Sciatic nerve (tissue), 2 donors: ENCODE results near the gene TMEFF1. TPM values are rescaled to one million over a fixed set of nuclear protein-coding genes. Genes with fewer than 3 reads are reported as not detected.
"Not testable (repeated sequence)": the region's sequence is repeated elsewhere in the genome, so short reads cannot be mapped to it uniquely, and the experiment has no call there.

Experiments
- ATAC-seq: fragments of 200-7000 bp; cut with Tn5 transposase; one replicate; pipeline ENCODE4 v1.9.1; 2020; ENCODE audit warnings: mild to moderate bottlenecking, moderate library complexity
- DNase-seq: peaks from one replicate; pipeline ENCODE4 v3.0.0-alpha.2; 2020; ENCODE audit warnings: low spot score
- intact Hi-C: fragments of 100-400 bp; cut with DNase I; formaldehyde crosslinking; loops from one replicate; pipeline ENCODE4 v1.14.2; 2022
- total RNA-seq: library from RNA; stranded (reverse); fragmentation: NEBNext Ultra II Directional; extraction: Animal tissue kit (Norgen Biotek cat#: 25700); gene quantifications from one replicate; pipeline ENCODE4 v1.2.1, GENCODE V29; 2021
- donor health status: DM: no; HTN: no; CAD: no.
- donor health status: DM: no; HTN: no; CAD: no.

TMEFF1 gene, protein sequence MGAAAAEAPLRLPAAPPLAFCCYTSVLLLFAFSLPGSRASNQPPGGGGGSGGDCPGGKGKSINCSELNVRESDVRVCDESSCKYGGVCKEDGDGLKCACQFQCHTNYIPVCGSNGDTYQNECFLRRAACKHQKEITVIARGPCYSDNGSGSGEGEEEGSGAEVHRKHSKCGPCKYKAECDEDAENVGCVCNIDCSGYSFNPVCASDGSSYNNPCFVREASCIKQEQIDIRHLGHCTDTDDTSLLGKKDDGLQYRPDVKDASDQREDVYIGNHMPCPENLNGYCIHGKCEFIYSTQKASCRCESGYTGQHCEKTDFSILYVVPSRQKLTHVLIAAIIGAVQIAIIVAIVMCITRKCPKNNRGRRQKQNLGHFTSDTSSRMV
- 1.5 TPM for total RNA-seq

DNA sequence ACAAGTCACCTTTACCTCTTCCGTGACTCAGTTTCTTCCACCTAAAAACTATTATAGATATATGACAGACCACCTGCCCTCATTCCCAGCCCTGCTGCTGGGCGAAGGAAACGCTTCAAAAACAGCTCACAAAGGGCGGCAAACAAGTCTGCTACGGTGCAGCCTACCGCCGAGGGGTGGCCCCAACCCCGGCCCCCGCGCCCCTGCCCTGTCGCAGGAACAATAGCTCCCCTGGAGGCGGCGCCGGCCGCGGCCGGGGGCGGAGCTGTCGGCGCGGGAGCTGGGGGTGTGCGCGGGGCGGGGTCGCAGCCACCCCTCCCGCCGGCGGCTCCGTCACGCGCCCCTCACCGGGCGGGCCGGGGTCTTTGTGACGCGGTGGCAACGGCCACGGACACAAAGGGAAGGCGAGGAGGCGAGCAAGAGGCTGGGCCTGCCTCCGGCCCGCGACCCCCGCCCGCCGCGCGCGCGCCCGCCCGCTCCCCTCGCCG is at the start of gene TMEFF1:
TMEFF1 (plus strand) TSS at position 362 of the 488 bp plus-strand sequence. CDS start 396 bp downstream, outside the sequence.
- DNase-seq, result no peak
- intact Hi-C loops, result no loop called here
- ATAC-seq, result peak; percentile 55

DNA sequence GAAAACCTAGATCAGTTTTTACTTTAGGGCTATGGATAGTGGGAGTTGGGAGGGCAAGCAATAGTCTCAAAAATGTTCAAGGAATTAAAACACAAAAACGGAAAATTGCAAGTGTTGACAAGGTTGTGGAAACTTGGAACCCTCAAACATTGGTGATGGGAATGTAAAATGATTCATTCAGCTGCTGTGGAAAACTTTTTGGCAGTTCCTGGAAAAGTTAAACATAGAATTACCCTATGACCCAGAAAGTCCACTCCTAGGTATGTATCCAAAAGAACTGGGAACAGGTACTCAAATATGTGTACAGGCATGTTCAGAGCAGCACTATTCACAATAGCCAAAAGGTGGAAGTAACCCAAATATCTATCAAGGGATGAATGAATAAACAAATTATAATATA is 47.2 kb upstream of the TMEFF1 start:
- intact Hi-C loops, result no loop called here
- ATAC-seq (no peak), DNase-seq (no peak)

DNA sequence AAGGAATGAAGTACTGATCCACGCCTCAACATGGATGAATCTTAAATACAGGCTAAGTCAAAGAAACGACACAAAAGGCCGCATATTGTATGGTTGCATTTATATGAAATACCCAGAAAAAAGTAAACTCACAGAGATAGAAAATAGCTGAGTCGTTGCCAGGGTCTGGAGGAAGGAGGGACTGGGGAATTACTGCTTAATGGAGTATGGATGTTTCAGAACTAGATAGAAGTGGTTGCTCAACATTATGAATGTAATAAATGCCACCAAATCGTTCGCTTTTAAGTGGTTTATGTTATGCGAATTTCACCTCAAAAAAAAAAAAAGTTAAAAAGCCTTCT is 46.8 kb upstream of the TMEFF1 start:
- DNase-seq, result no peak
- intact Hi-C loops, result no loop called here
- ATAC-seq, result no peak

DNA sequence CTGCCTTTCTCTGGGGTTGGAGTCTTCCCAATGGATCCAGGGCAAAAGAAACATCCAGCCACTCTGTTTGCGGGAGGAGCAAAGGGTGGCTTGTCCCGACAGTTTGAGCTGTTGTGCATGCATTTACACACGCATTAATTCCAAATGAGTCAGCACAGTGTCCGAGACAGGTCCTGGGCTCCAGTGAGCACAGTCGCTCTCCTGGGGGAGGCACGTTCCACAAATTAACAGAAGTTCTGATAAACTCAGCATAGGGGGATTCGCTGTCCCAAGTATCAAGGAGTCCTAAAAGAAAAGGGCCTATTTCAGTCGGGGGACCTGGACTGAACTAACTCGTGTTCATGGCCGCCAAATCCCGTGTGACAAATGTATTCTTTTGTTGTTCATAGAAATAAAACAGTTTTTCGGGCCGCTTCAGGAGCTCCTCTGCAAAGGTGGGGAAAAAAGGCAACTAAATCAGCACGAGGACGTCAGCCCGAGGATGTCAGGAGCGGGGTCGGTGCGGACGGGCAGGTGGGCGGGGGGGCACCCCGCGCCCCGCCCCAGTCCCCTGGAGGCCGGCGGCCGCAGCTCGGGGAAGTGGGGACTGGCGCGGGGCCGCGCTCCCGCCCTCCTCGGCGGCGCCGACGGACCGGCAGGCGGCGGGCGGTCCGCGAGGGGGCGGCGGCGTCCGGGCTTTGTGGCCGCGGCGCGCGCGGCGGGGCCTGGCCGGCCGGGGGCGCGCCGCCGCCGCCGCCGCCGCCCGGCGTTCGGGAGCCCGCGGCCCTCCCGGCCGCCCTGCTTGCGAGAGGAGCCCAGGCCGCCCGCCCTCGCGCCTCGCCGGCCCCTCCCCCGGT is 46.2 kb upstream of the TMEFF1 start, which contains the start of gene MSANTD3:
MSANTD3 (plus strand) TSS at position 614 of the 836 bp plus-strand sequence. CDS start 14,796 bp downstream, outside the sequence.
- DNase-seq (peak; percentile 71), ATAC-seq (peak; percentile 76)
- intact Hi-C loops, result no loop called here

DNA sequence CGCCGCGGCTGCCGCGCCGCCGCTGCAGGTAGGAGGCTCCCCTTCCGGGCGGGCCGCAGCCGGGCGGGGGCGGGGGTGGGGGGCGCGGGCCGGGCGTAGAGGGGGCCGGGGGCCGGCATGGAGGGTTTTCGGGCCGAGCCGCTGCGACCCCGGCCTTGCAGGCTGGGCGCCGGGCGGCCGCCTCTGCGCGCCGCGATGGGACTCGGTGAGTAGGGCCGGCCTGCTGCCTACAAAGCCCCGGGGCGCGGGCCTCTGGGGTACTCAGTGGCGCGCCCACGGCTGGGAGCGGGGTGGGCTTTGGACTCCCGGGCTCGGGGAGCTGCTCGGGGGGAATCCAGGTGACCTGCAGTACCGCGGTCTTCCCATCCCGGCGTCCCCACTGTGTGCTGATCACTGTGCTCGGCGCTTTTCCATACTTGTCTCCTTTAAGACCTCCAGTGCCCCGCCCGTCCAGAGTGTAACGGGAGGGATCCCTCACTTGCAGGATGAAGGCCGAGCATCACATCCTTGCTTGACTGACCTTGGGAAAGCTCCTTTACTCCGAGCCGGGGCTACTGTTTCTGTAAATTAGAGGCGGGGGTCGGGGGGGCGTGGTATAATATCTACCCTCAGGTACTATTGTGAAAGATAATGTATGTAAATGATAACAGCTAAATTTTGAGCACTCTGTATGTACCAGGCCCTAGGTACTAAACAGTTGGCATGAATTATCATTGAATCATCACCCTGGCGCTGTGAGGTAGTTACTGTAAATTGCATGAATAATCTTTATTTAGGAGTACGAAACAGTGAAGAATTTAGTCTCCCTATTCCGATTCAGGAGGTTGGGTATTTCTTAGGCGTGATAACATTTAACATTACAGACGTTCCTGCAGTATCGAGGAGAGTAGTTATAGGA is 45.3 kb upstream of the TMEFF1 start:
- intact Hi-C loops, result no loop called here
- DNase-seq (peak; percentile 67), ATAC-seq (peak; percentile 72)

DNA sequence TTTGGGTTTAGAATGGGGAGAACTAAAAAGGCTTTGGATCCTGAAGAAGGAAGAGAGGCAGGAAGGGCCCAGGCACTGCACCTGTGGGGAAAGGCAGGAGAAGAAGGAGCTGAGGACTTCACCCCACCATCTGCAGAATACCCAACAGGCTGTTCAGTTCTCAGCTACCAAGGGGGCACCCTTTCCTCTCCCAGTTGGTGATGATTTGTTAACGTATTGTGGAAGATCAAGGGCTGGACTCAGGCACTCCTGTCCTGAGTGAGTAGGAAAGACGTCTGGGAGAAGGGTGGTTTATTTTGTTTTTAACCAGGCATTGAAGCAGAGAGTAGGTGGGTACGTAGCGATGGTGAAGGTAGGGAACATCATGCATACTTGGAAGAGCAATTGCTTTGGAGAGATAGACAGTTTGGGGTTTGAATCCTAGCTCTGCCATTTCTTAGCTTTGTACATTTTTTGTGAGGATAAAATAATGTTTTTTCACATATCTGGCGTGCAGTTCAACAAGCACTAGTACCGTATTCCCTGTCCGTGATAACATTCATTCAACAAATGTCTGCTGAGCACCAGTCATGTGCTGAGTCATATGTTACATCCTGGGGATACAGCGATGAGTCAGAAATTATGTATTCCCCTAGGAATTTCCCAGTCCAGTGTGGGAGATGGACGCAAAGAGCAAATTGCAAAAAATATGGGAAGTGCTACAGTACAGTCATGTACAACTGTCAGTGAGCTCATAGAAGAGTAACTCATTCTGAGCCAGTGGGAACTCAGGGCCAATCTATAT is 43.9 kb upstream of the TMEFF1 start:
- intact Hi-C loops, result no loop called here
- DNase-seq (no peak), ATAC-seq (peak; percentile 58)

DNA sequence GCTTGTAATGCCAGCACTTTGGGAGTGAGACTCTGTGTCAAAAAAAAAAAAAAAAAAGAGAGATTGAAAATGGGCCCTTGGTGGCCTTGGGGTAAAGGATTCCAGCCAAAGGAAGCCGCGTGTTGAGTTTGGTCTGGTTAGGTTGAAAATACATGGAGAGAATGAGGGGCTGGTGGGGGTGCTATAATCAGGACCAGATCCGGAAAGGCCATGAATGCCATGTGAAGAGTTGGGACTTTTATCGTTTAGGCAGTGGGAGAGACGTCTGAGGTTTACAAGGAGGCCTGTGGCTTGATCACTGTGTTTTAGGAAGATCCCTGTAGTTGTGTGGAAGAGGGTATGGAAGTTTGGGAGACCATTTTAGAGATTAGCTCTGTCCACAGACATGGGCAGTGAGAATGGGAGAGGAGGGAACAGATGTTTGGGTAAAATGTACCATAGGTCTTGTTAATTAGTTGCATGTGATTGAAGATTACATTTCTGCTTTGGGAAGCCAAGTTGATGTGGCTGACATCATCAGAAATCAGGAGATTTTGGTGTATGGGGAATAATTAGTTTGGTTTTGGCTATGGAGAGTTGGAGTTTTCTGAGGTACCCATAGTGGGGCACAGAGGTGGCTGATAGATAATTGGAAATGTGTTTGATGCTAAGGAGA is 42.5 kb upstream of the TMEFF1 start:
- no peak for DNase-seq
- no peak for ATAC-seq
- intact Hi-C loops, result no loop called here

DNA sequence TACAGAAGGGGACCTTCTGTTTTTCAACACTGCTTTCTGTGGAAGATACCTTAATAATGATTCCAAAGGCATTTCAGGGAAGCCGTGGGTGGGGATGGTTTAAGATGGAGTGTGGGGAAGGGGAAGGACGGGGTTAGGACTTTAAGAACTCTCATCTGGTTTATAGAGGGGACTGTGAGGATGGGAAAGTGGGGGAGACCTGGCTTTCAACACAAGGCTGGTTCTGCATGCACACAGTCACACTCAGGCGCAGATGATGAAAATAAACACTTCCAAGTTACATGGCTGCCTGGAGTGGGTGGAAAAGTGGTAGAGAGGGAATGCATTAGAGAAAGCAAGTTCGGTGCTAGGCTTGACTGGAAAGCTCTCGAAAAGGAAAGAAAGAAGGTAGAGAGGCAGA is 41.1 kb upstream of the TMEFF1 start:
- intact Hi-C loops, result no loop called here
- no peak for DNase-seq
- ATAC-seq, result no peak

DNA sequence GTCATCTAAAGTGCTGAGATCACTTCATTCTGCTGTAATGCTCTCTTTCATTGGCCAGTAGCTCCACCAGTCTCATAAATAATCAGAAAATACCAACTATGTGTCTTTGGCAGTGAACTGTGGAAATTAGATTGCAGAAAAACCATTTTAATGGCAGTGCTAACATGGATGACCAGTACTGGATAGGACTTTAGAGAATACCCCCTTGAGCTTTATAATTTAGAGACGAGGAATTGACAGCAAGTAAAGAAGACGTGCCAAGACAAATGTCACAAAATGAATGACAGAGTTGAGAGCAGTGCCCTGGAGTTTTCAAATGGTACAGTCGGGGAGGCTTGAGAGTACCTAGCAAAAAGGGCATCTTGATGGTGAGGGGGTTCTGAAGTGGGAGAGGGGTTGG is 40.2 kb upstream of the TMEFF1 start:
- intact Hi-C loops, result no loop called here
- ATAC-seq, result no peak
- no peak for DNase-seq

DNA sequence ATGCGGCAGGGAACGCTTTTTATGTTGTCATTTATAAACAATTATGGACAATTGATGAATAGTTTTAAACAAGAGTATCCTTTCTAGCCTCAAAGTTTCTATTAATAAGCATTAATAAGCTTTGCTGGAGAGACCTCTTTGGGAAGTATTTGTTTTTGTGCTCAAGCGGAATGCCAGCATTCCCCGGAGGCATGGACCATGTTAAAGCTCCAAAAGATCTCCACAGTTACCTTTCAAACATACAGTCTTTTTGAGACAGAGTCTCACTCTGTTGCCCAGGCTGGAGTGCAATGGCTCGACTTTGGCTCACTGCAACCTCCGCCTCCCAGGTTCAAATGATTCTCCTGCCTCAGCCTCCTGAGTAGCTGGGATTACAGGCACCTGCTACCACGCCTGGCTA is 36.4 kb upstream of the TMEFF1 start:
- ATAC-seq (no peak), DNase-seq (no peak)
- intact Hi-C loops, result no loop called here

DNA sequence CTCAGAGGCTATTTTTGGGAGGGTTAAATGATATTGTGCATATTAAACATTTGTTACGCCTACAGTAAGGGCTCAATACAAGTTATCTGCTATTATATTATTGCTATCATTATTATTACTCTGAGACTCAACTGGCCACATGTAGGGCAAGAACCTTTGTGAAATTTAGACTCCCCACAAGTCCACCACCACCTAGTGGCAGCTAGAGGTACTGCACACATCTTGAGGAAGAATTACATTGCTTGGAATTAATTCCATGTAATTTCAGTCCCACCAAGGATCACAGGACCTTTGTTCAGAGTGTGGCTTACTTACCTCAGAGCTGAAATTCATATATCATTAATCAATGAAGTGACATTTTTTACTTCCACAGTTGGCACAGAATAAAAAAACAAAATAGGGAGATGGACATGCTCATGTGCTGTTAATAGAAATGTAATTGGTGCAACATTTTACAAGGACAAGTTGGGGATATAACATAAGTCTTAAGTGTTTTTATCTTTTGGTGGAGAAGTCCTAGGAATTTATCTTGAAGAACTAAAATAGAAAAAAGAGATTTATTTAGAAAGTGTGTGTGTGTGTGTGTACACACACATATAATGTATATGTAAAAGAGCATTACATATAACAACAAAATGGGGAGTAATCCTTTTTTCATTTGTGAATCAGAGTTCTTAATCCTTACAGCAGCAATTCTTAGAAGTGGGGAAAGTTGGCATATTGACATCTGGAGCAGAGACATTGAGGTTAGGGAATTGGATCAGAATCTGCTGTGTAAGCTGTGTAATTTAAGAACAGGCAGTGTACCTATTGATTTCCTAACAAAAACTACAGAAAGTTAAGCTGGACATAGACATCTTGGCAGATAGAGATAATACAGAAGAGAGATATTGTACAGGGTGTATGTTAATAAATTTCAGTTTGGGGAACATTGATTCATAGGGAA is 34.8 kb upstream of the TMEFF1 start:
- DNase-seq, result peak; percentile 84
- intact Hi-C loops, result no loop called here
- peak; percentile 50 for ATAC-seq

DNA sequence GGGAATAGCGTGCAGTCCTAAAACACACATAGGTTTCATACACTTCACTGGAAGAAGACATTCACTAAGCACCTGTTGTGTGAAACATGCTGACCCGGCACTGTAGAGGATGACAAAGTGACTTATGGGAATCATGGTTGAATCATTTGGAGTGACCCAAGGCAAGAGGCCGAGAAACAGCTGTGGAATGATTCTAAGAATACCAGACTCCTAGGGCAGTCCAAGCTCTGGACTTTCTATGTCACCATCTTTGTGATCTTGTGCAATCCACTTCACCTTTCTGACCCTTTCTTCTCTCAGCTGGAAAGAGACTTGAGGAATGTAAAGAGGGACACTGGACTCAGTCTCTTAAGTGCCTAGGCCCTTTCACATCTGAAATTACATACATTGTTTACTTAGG is 32.9 kb upstream of the TMEFF1 start:
- intact Hi-C loops, result loop anchor here (5.0 kb wide), 1 partner anchor 278 kb away; no protein-coding TSS in a partner anchor
- ATAC-seq (peak; percentile 15), DNase-seq (no peak)

DNA sequence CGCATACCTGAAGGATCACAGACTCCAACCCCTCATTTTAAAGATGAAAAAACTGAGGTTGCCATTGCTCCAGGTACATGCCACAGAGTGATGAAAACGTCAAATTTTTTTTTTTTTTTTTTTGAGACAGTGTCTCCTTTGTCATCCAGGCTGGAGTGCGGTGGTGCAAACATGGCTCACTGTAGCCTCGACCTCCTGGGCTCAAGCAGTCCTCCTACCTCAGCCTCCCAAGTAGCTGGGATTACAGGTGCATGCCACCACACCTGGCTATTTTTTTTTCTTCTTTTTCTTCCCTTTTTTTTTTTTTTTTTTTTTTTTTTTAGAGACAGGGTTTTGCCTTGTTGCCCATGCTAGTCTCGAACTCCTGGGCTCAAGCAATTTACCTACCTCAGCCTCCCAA is 32.5 kb upstream of the TMEFF1 start:
- intact Hi-C loops, result loop anchor here (5.0 kb wide), 1 partner anchor 278 kb away; no protein-coding TSS in a partner anchor
- not testable (repeated sequence) for ATAC-seq

DNA sequence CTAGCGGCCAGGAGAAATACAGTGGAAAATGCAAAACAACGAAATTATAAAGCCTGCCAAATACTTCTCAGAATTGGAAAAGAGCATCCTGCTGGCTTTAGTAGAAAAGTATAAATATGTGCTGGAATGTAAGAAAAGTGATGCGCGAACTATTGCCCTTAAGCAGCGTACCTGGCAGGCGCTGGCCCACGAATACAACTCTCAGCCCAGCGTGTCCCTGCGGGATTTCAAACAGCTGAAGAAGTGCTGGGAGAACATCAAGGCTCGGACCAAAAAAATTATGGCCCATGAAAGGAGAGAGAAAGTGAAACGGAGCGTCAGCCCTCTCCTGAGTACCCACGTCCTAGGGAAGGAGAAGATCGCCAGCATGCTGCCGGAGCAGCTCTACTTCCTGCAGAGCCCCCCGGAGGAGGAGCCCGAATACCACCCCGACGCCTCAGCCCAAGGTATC is 31.0 kb upstream of the TMEFF1 start:
- DNase-seq (no peak), ATAC-seq (peak; percentile 45)
- intact Hi-C loops, result loop anchor here (5.0 kb wide), 1 partner anchor 280 kb away; no protein-coding TSS in a partner anchor

More for the DNA sequence above, 32.5 kb upstream of the TMEFF1 start:
- DNase-seq, result not testable (repeated sequence)

DNA sequence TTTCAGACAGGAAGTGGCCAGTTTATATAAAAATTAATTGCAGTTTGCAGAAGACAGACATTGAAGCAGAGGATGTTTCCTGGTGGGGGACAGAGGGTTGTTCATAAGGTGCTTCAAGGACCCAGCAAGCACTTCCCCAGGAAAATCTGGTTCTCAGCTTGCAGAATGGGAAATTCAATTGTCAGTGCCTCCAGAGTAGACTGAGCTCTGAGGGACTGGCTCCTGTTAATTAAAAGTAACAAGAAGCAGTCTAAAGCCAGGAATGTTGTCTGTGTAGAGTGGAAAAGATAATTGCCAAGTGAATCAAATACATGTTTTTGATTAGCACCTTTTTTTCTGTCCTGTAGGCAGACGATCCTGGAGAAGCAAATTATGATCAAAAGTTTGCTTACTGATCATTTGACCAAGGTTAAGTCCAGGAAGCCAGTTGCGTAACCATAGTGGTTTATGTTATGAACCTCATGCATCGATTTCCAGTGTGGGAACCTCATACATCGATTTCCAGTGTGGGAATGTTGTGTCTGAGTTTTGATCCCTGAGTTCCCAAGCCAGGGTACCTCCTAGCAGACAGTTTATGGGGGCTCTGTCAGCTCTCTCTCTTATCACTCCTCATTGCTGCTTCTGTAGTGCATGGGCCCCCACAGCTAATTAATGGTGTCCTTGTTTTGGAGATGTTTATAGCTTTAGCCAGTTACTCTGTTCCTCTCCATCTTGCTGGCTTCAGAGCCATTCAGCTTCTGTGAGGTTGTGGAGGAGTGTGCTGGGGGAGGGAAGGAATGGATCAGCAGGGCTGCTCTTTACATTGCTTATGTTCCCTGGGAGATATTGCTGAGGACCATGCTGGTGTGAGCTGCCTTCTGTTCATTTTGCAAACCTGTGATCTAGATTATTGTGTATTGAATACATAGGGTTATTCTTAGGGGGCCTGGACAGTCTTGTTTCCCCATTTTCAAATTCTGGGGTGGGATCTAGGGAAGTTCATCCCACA is 28.9 kb upstream of the TMEFF1 start:
- intact Hi-C loops, result loop anchor here (5.0 kb wide), 1 partner anchor 282 kb away; no protein-coding TSS in a partner anchor
- DNase-seq (no peak), ATAC-seq (no peak)
